K562 (cell line): ENCODE data around the gene MALSU1. TPM values are rescaled to one million over a fixed set of nuclear protein-coding genes. Genes with fewer than 3 reads are reported as not detected.

Experiments
- ATAC-seq: fragments of 200-7000 bp; cut with Tn5 transposase; 3 replicates; pipeline ENCODE4 v1.9.1; 2020; ENCODE audit warnings: moderate library complexity
- BruUV-seq: library from RNA; stranded (reverse); fragments of 400-500 nt; replicated peaks from 2 replicates; lab custom pipeline; 2021; lab: Mats Ljungman, UMichigan
- CTCF ChIA-PET: fragments of 300-600 bp; formaldehyde crosslinking; extraction: SDS; loops from one replicate; lab custom pipeline; 2021; ENCODE audit warnings: low intra/inter-chr PET ratio; lab: Yijun Ruan, JAX
- POLR2A ChIA-PET: fragments of 300-600, 350-650 bp; sonication (Branson Sonifier 250); formaldehyde crosslinking; extraction: SDS; loops from one replicate; lab custom pipeline; 2021; ENCODE audit warnings: antibody characterized with exemption, inconsistent platforms; lab: Yijun Ruan, JAX
- DNase-seq, 4 experiments: peaks; one replicate each; pipeline versions ENCODE4 v3.0.0 to v3.0.0-alpha.2; 2011 to 2018; ENCODE audit warnings: low spot score in 3 of 4, mixed read lengths in 3 of 4; ENCODE audit errors: extremely low read depth in 1 of 4
- FAIRE-seq: peaks from 2 replicates; lab custom pipeline; 2011; peaks lifted over from hg19 to GRCh38; lab: Jason Lieb, UNC
- H2AFZ ChIP-seq: 2 replicates; pipeline ENCODE4 v1.6.0; 2011; ENCODE audit warnings: low read depth, low read length, control low read depth, inconsistent platforms
- H3K27ac ChIP-seq: fragments of 200-600 bp; 3 replicates; pipeline ENCODE4 v1.8.0; 2011; ENCODE audit warnings: low read depth, mild to moderate bottlenecking, control low read depth, inconsistent platforms, low read length, moderate library complexity, mixed read lengths; ENCODE audit errors: extremely low read depth
- H3K27me3 ChIP-seq, 2 experiments: fragments of 300-600 bp in 1 of 2; 2 replicates in 1 of 2; 3 replicates in 1 of 2; pipeline versions ENCODE4 v1.6.0 to v1.8.0; 2011; ENCODE audit warnings: inconsistent platforms in 2 of 2, low read length in 2 of 2, mild to moderate bottlenecking in 1 of 2, mixed read lengths in 1 of 2, moderate library complexity in 1 of 2; ENCODE audit not compliant: control insufficient read depth in 2 of 2, insufficient read depth in 2 of 2
- H3K36me3 ChIP-seq: fragments of 300-600 bp; 3 replicates; pipeline ENCODE4 v1.8.0; 2011; ENCODE audit warnings: mild to moderate bottlenecking, low read length, inconsistent platforms; ENCODE audit not compliant: control insufficient read depth, insufficient read depth
- H3K4me1 ChIP-seq, 2 experiments: fragments of 200-600 bp in 1 of 2; replicated peaks in 1 of 2; 2 replicates in 1 of 2; 3 replicates in 1 of 2; pipeline versions ENCODE4 v1.5.1 to v1.8.0; 2011; ENCODE audit warnings: inconsistent platforms in 2 of 2, low read length in 2 of 2, mild to moderate bottlenecking in 1 of 2, mixed read lengths in 1 of 2, moderate library complexity in 1 of 2; ENCODE audit not compliant: control insufficient read depth in 2 of 2, insufficient read depth in 2 of 2
- H3K4me2 ChIP-seq: 2 replicates; pipeline ENCODE4 v1.6.1; 2011; ENCODE audit warnings: low read length, control low read depth, inconsistent platforms, mixed read lengths; ENCODE audit not compliant: insufficient read depth
- H3K4me3 ChIP-seq: fragments of 200-600 bp; sonication (generic), shearing (Covaris generic); 2 replicates; pipeline ENCODE4 v1.5.1; 2016; ENCODE audit warnings: control low read depth, inconsistent platforms
- H3K79me2 ChIP-seq: fragments of 200-600 bp; 3 replicates; pipeline ENCODE4 v1.8.0; 2011; ENCODE audit warnings: low read length, inconsistent platforms; ENCODE audit not compliant: control insufficient read depth, insufficient read depth
- H3K9ac ChIP-seq, 2 experiments: 2 replicates each; pipeline versions ENCODE4 v1.6.0 to v1.6.1; 2011; ENCODE audit warnings: low read depth in 2 of 2, low read length in 2 of 2, control low read depth in 1 of 2, inconsistent platforms in 1 of 2, mild to moderate bottlenecking in 1 of 2, mixed read lengths in 1 of 2; ENCODE audit not compliant: insufficient read depth in 1 of 2
- H3K9me1 ChIP-seq: one replicate; pipeline ENCODE4 v1.6.0; 2011; ENCODE audit warnings: inconsistent platforms, mild to moderate bottlenecking, low read length, moderate library complexity; ENCODE audit not compliant: control insufficient read depth, insufficient read depth
- H3K9me3 ChIP-seq: replicated peaks from 2 replicates; pipeline ENCODE4 v1.5.1; 2011; ENCODE audit warnings: low read depth, low read length, inconsistent platforms; ENCODE audit not compliant: control insufficient read depth, insufficient read depth
- H4K20me1 ChIP-seq: replicated peaks from 2 replicates; pipeline ENCODE4 v1.6.1; 2011; ENCODE audit warnings: low read length, inconsistent platforms, mixed read lengths; ENCODE audit not compliant: control insufficient read depth, insufficient read depth
- AFF1 ChIP-seq, 2 experiments: fragments of 450-650 bp; IDR thresholded peaks; 2 replicates each; pipeline ENCODE4 v1.6.1; 2018; ENCODE audit warnings: mild to moderate bottlenecking in 2 of 2, low read depth in 1 of 2; ENCODE audit not compliant: partially characterized antibody in 2 of 2
- ARID3B ChIP-seq: fragments of 250-450 bp; sonication (Bioruptor Pico); IDR thresholded peaks from 2 replicates; pipeline ENCODE4 v1.4.0; 2020; ENCODE audit warnings: borderline replicate concordance
- DPF2 ChIP-seq: fragments of 450-650 bp; IDR thresholded peaks from 2 replicates; pipeline ENCODE4 v1.6.1; 2016
- FOXK2 ChIP-seq, 2 experiments: fragments of 450-650 bp; IDR thresholded peaks in 1 of 2; conservative IDR thresholded peaks in 1 of 2; 2 replicates each; pipeline ENCODE4 v1.6.1; 2016; ENCODE audit warnings: low read depth in 2 of 2, mild to moderate bottlenecking in 1 of 2
- OTX1 ChIP-seq: fragments of 450-650 bp; formaldehyde crosslinking; IDR thresholded peaks from 2 replicates; pipeline ENCODE4 v1.4.0; 2022; ENCODE audit warnings: mild to moderate bottlenecking
- POU5F1 ChIP-seq: fragments of 150-350 bp; IDR thresholded peaks from 2 replicates; pipeline ENCODE4 v1.6.1; 2014; ENCODE audit warnings: borderline replicate concordance, low read length, low read depth, mild to moderate bottlenecking; ENCODE audit not compliant: partially characterized antibody
- TSHZ1 ChIP-seq: fragments of 250-450 bp; sonication (Bioruptor Pico); IDR thresholded peaks from 2 replicates; pipeline ENCODE4 v1.4.0; 2020; ENCODE audit warnings: mild to moderate bottlenecking, moderate library complexity
- ZNF143 ChIP-seq: sonication (generic); formaldehyde crosslinking; IDR thresholded peaks from 2 replicates; pipeline ENCODE4 v1.9.0; 2022; ENCODE audit warnings: mild to moderate bottlenecking, missing genetic modification reagents
- ZNF586 ChIP-seq: fragments of 450-650 bp; formaldehyde crosslinking; conservative IDR thresholded peaks from 2 replicates; pipeline ENCODE4 v1.4.0; 2020; ENCODE audit warnings: mild to moderate bottlenecking, moderate library complexity
- ZZZ3 ChIP-seq: fragments of 450-650 bp; IDR thresholded peaks from 2 replicates; pipeline ENCODE4 v1.6.1; 2016; ENCODE audit warnings: antibody characterized with exemption, mild to moderate bottlenecking, moderate library complexity
- WGBS: fragments of 100-300 bp; shearing (Covaris generic); methylation state at CpG from one replicate; pipeline ENCODE4 v1.1.6; 2016; ENCODE audit warnings: low coverage, mixed read lengths; ENCODE audit not compliant: insufficient coverage; ENCODE audit errors: missing lambda C conversion rate; 5-methylcytosine and 5-hydroxymethylcytosine counted together
- in situ Hi-C: fragments of 300-500 bp; cut with MboI; formaldehyde crosslinking; loops from 4 replicates; pipeline ENCODE4 v1.15.0; 2018; ENCODE audit warnings: inconsistent platforms, mixed read lengths
- intact Hi-C: fragments of 100-400 bp; cut with micrococcal nuclease; formaldehyde crosslinking; loops from 2 replicates; pipeline ENCODE4 v1.14.2; 2022
- polyA plus RNA-seq, 8 experiments: library from polyadenylated mRNA; depleted of rRNA in 4 of 8; stranded (reverse) in 5 of 8; unstranded in 3 of 8; fragments of >200 nt; fragmentation: Nextera tagmentation in 2 of 8; fragmentation: Illumina TruSeq in 1 of 8; extraction: Ambion mirVana in 2 of 8; extraction: Trizol in 1 of 8; gene quantifications; 2 replicates each; pipeline versions ENCODE4 v1.2.1 to v1.2.3, GENCODE V29; 2011 to 2014; ENCODE audit warnings: inconsistent platforms in 1 of 8, missing spikeins in 1 of 8
- total RNA-seq, 7 experiments: library from RNA; depleted of rRNA in 6 of 7; stranded (reverse); fragments of >200 nt in 6 of 7; fragmentation: Illumina TruSeq in 2 of 7; extraction: Trizol in 2 of 7; gene quantifications; 2 replicates each; pipeline versions ENCODE4 v1.2.1 to v1.2.3, GENCODE V29; 2011 to 2021; ENCODE audit warnings: low replicate concordance in 1 of 7

The MALSU1 gene
- total and polyA plus RNA-seq, 9 of the 15 experiments (the other 6 are each of a cell fraction or from before 2014, with no cell fraction given) = 12.3 to 308 (median 81.2) TPM

DNA sequence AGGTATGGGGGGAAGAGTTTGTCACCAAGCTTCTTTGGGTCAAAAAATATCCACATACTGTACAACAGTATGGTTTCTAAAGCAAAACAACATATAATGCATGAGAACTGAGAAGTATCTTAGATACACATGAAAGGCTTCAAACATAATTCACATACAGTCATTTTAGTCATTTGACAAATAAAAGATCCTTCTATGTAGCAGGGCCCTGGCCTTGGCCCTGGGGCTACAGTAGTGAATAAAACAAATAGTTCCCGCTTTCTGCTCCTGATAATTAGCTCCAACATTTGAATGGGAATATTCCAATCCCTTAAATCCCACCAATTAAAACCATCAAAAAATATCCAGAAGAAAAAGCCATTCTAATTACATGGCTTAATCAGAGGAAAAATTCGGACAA, 51.3 kb downstream of the MALSU1 start (continued):
- no peak for TF ChIP-seq ARID3B (CRISPR knock-in tag)

DNA sequence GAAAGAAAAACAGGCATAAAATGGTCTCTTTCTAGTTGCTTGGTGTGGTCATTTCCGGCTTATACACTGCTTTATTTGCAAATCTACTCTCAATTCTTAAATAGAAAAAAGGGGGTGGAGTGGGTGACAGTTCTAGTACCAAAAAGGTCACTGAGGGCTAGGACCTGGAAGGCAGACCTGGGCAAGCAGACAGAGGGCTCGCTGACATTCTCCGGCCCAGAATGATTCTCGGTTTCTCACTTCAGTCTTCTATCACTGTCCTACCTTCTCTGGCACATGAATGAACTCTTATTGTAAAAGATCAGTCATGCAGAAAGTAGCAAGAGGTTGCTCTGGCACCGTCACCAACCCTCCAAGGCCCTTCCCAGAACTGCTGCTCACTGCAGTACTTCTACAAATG, 54.0 kb downstream of the MALSU1 start:
- no TSS peak for BruUV-seq
- no peak for ATAC-seq
- Histone ChIP-seq H3K9me3 (no peaks in the 10 kb centered on the region), H3K79me2 (peaks cover 5% of the 10 kb centered on the region; the same call in 1 of the 3 replicates), H3K27ac (no peak overlapping the region), H3K4me3 (no peak overlapping the region), H3K4me2 (no peak overlapping the region), H3K36me3 (peaks cover 48% of the 10 kb centered on the region), H3K9ac (no peak overlapping the region), H2AFZ (no peak overlapping the region), H4K20me1 (no peaks in the 10 kb centered on the region), H3K9me1 (no peaks in the 10 kb centered on the region), H3K27me3 (no peaks in the 10 kb centered on the region), H3K4me1 (peaks cover 0 to 13% of the 10 kb centered on the region in 2 experiments; a peak in 4 of 5 replicates)
- WGBS = 97% methylated on average over 5 of the region's 5 CpGs
- in situ Hi-C loops (no loop called here), intact Hi-C loops (loop anchor here (10.0 kb wide), 1 partner anchor 352 kb away; no protein-coding TSS in a partner anchor)
- no peak for FAIRE-seq
- CTCF ChIA-PET = no interaction called here
- POLR2A ChIA-PET = no interaction called here
- DNase-seq = no peak
- TF ChIP-seq ZNF586 (CRISPR knock-in tag) (no peak), POU5F1 (no peak), AFF1 (IDR thresholded peaks at IDR 0.05; ENCODE audit: low read depth in 1 of 2, partially characterized antibody in 2 of 2) (no peak), ZZZ3 (no peak), DPF2 (no peak), TSHZ1 (CRISPR knock-in tag) (no peak), OTX1 (CRISPR knock-in tag) (no peak), FOXK2 (conservative IDR thresholded peaks at IDR 0.05 in 1 of 2, IDR thresholded peaks at IDR 0.05 in 1 of 2; ENCODE audit: low read depth in 2 of 2) (no peak), ZNF143 (CRISPR knock-in tag) (no peak)
